IMR-90 (cell line): Measurements from ENCODE around the gene MPRIP. TPM values are rescaled to one million over a fixed set of nuclear protein-coding genes. Genes with fewer than 3 reads are reported as not detected.

Experiments
- ATAC-seq: fragments of 200-7000 bp; cut with Tn5 transposase; 2 replicates; pipeline ENCODE4 v1.9.1; 2020; ENCODE audit warnings: low read depth, mild to moderate bottlenecking, moderate library complexity
- BruUV-seq: library from RNA; stranded (reverse); fragments of 400-500 nt; replicated peaks from 2 replicates; lab custom pipeline; 2021; lab: Mats Ljungman, UMichigan
- CTCF ChIA-PET: fragments of 300-600 bp; formaldehyde crosslinking; extraction: SDS; loops from one replicate; lab custom pipeline; 2021; ENCODE audit warnings: antibody characterized with exemption; lab: Yijun Ruan, JAX
- POLR2A ChIA-PET: fragments of 300-600 bp; sonication (Branson Sonifier 250); formaldehyde crosslinking; loops from one replicate; lab custom pipeline; 2022; ENCODE audit warnings: antibody characterized with exemption; ENCODE audit not compliant: unreplicated experiment; lab: Charles Lee
- DNase-seq: peaks from one replicate; pipeline ENCODE4 v3.0.0; 2013
- H2AFZ ChIP-seq: replicated peaks from 2 replicates; pipeline ENCODE3; 2013; ENCODE audit warnings: low read length, mild to moderate bottlenecking; ENCODE audit not compliant: poor library complexity
- H2AK5ac ChIP-seq: 2 replicates; pipeline ENCODE4 v1.6.1; 2013; ENCODE audit warnings: low read depth, low read length, inconsistent platforms
- H2AK9ac ChIP-seq: replicated peaks from 2 replicates; pipeline ENCODE3; 2013; ENCODE audit warnings: mild to moderate bottlenecking, low read depth, low read length, moderate library complexity; ENCODE audit not compliant: poor library complexity
- H2BK120ac ChIP-seq: 2 replicates; pipeline ENCODE4 v1.6.1; 2013; ENCODE audit warnings: low read depth, low read length, inconsistent platforms
- H2BK15ac ChIP-seq: 3 replicates; pipeline ENCODE4 v1.6.1; 2013; ENCODE audit warnings: low read depth, low read length, inconsistent platforms
- H2BK20ac ChIP-seq: 2 replicates; pipeline ENCODE4 v1.6.1; 2013; ENCODE audit warnings: low read depth, mild to moderate bottlenecking, inconsistent platforms, low read length, moderate library complexity
- H2BK5ac ChIP-seq: 2 replicates; pipeline ENCODE4 v1.6.1; 2013; ENCODE audit warnings: mild to moderate bottlenecking, low read depth, low read length, inconsistent platforms; ENCODE audit not compliant: poor library complexity, severe bottlenecking
- H3K14ac ChIP-seq: replicated peaks from 2 replicates; pipeline ENCODE4 v1.6.1; 2013; ENCODE audit warnings: low read depth, low read length, inconsistent platforms
- H3K18ac ChIP-seq: 2 replicates; pipeline ENCODE4 v1.6.1; 2013; ENCODE audit warnings: low read depth, low read length, control low read depth
- H3K23ac ChIP-seq: 2 replicates; pipeline ENCODE4 v1.6.1; 2013; ENCODE audit warnings: low read depth, low read length, inconsistent platforms
- H3K27ac ChIP-seq: 2 replicates; pipeline ENCODE4 v1.5.1; 2013; ENCODE audit warnings: mild to moderate bottlenecking, control low read depth, low read length; ENCODE audit not compliant: insufficient read depth
- H3K27me3 ChIP-seq: 2 replicates; pipeline ENCODE4 v1.6.1; 2013; ENCODE audit warnings: low read length; ENCODE audit not compliant: control insufficient read depth, insufficient read depth
- H3K36me3 ChIP-seq: 2 replicates; pipeline ENCODE4 v1.6.1; 2013; ENCODE audit warnings: low read length, mixed read lengths; ENCODE audit not compliant: control insufficient read depth, insufficient read depth
- H3K4ac ChIP-seq: 2 replicates; pipeline ENCODE4 v1.6.1; 2013; ENCODE audit warnings: low read depth, low read length, inconsistent platforms
- H3K4me1 ChIP-seq: 2 replicates; pipeline ENCODE4 v1.6.1; 2013; ENCODE audit warnings: low read length, mixed read lengths; ENCODE audit not compliant: control insufficient read depth, insufficient read depth
- H3K4me2 ChIP-seq: 2 replicates; pipeline ENCODE4 v1.6.1; 2013; ENCODE audit warnings: low read depth, mild to moderate bottlenecking, control low read depth, low read length, moderate library complexity
- H3K4me3 ChIP-seq: 2 replicates; pipeline ENCODE4 v1.5.1; 2013; ENCODE audit warnings: low read depth, mild to moderate bottlenecking, control low read depth, low read length, moderate library complexity; ENCODE audit not compliant: insufficient read depth
- H3K56ac ChIP-seq: 2 replicates; pipeline ENCODE4 v1.6.1; 2013; ENCODE audit warnings: low read length, inconsistent platforms; ENCODE audit not compliant: insufficient read depth; ENCODE audit errors: extremely low read depth
- H3K79me1 ChIP-seq, 2 experiments: 2 replicates each; pipeline ENCODE4 v1.6.1; 2013; ENCODE audit warnings: low read length in 2 of 2, inconsistent platforms in 1 of 2, low read depth in 1 of 2
- H3K9ac ChIP-seq: 2 replicates; pipeline ENCODE4 v1.6.1; 2013; ENCODE audit warnings: low read depth, low read length, control low read depth
- H3K9me1 ChIP-seq: 2 replicates; pipeline ENCODE4 v1.6.1; 2013; ENCODE audit warnings: low read length, inconsistent platforms; ENCODE audit not compliant: insufficient read depth
- H3K9me3 ChIP-seq: 2 replicates; pipeline ENCODE4 v1.6.1; 2013; ENCODE audit warnings: low read length; ENCODE audit not compliant: control insufficient read depth, insufficient read depth
- H4K20me1 ChIP-seq: 2 replicates; pipeline ENCODE4 v1.6.1; 2013; ENCODE audit warnings: low read length, inconsistent platforms; ENCODE audit not compliant: insufficient read depth
- H4K5ac ChIP-seq: 2 replicates; pipeline ENCODE4 v1.6.1; 2013; ENCODE audit warnings: mild to moderate bottlenecking, low read depth, low read length, control low read depth
- H4K8ac ChIP-seq, 2 experiments: 2 replicates each; pipeline ENCODE4 v1.6.1; 2013; ENCODE audit warnings: low read depth in 2 of 2, low read length in 2 of 2, control low read depth in 1 of 2, inconsistent platforms in 1 of 2
- H4K91ac ChIP-seq: 2 replicates; pipeline ENCODE4 v1.6.1; 2013; ENCODE audit warnings: low read depth, low read length, inconsistent platforms; ENCODE audit not compliant: insufficient read depth
- BHLHE40 ChIP-seq: fragments of 150-350 bp; IDR thresholded peaks from 2 replicates; pipeline ENCODE4 v1.6.1; 2016; ENCODE audit warnings: mild to moderate bottlenecking, low read depth, low read length
- CHD1 ChIP-seq: IDR thresholded peaks from 2 replicates; pipeline ENCODE4 v1.6.1; 2012; ENCODE audit warnings: low read depth, low read length, improper control_type of control experiment
- MAFK ChIP-seq: IDR thresholded peaks from 2 replicates; pipeline ENCODE4 v1.6.1; 2012; ENCODE audit warnings: low read depth, low read length, improper control_type of control experiment
- NFE2L2 ChIP-seq: fragments of 150-350 bp; IDR thresholded peaks from 2 replicates; pipeline ENCODE4 v1.6.1; 2016; ENCODE audit warnings: low read depth, mild to moderate bottlenecking, low read length
- POLR2A ChIP-seq: IDR thresholded peaks from 2 replicates; pipeline ENCODE4 v1.6.1; 2012; ENCODE audit warnings: mild to moderate bottlenecking, low read depth, low read length
- RAD21 ChIP-seq: IDR thresholded peaks from 2 replicates; pipeline ENCODE4 v1.6.1; 2012; ENCODE audit warnings: low read length, improper control_type of control experiment
- RCOR1 ChIP-seq: IDR thresholded peaks from 2 replicates; pipeline ENCODE4 v1.6.1; 2012; ENCODE audit warnings: mild to moderate bottlenecking, low read length, improper control_type of control experiment; ENCODE audit not compliant: insufficient replicate concordance
- WGBS, 2 experiments: methylation state at CpG; one replicate each; pipeline versions ENCODE4 v1.1.5 to v1.1.7; 2013; ENCODE audit warnings: missing lambda C conversion rate in 2 of 2; ENCODE audit not compliant: insufficient read length in 1 of 2; ENCODE audit errors: extremely low coverage in 2 of 2; 5-methylcytosine and 5-hydroxymethylcytosine counted together
- dilution Hi-C: fragments of 300-500 bp; cut with HindIII; formaldehyde crosslinking; loops from one replicate; pipeline ENCODE4 v1.14.3; 2018; ENCODE audit warnings: low sequenced_read_pairs; ENCODE audit not compliant: unreplicated experiment
- in situ Hi-C: fragments of 300-500 bp; cut with MboI; formaldehyde crosslinking; loops from 3 replicates; pipeline ENCODE4 v1.14.3; 2019; ENCODE audit warnings: low sequenced_read_pairs, inconsistent platforms, mixed read lengths
- intact Hi-C: fragments of 100-400 bp; cut with micrococcal nuclease; formaldehyde crosslinking; loops from 2 replicates; pipeline ENCODE4 v1.10.0; 2022
- polyA plus RNA-seq, 3 experiments: library from polyadenylated mRNA; depleted of rRNA; stranded (reverse); fragments of >200 nt; gene quantifications; 2 replicates each; pipeline ENCODE4 v1.2.3, GENCODE V29; 2012; ENCODE audit warnings: low replicate concordance in 1 of 3
- total RNA-seq: library from RNA; depleted of rRNA; stranded (reverse); fragments of >200 nt; gene quantifications from 2 replicates; pipeline ENCODE4 v1.2.3, GENCODE V29; 2012

Gene MPRIP
- total and polyA plus RNA-seq, 2 of the 4 experiments (the other 2 are of a cell fraction): 111 to 149 TPM

DNA sequence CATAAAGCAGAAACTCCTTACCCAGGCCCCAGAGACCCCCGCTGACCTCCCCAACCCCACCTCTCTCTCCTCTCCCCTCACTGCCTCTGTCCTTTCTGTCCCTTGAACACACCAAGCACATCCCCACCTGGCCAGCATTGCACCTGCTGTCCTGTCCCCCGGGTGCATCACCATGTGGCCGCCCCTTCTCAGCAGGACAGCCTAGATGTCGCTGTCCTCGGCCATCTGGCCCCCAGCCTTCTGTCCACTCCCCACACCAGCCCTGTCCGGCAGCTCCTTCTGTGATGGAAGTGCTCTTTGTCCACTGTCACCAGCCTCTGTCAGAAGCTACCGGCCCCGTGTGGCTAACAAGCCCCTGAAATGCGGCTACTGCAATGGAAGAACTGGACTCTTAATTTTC is 12.3 kb upstream of the MPRIP start:
- H4K8ac ChIP-seq: no peak overlapping the region
- WGBS, 2 experiments: 65% methylated on average over 4 of the region's 9 CpGs; no CpG with 5 or more reads in 1 of the 2 experiments
- no peak for TF ChIP-seq MAFK
- TF ChIP-seq RCOR1: no peak
- TF ChIP-seq CHD1: no peak
- TF ChIP-seq RAD21: no peak
- no peak for TF ChIP-seq NFE2L2
- no peak for TF ChIP-seq POLR2A
- no peak for TF ChIP-seq BHLHE40
- H4K20me1 ChIP-seq: no peaks in the 10 kb centered on the region
- H3K4ac ChIP-seq: no peak overlapping the region
- peaks cover 10% of the 10 kb centered on the region for H3K4me1 ChIP-seq
- ChIA-PET POLR2A (no interaction called here), CTCF (no interaction called here)
- H2BK20ac ChIP-seq: no peak overlapping the region
- H3K79me1 ChIP-seq: no peaks in the 10 kb centered on the region; a peak in 1 of 4 replicates
- no peak overlapping the region for H3K18ac ChIP-seq
- ATAC-seq (no peak), DNase-seq (no peak)
- dilution Hi-C loops: no loop called here
- H2AFZ ChIP-seq: no peak overlapping the region
- no peak overlapping the region; the same call in 1 of the 2 replicates for H2BK120ac ChIP-seq
- H3K4me3 ChIP-seq: no peak overlapping the region
- BruUV-seq: no TSS peak
- H2BK15ac ChIP-seq: no peak overlapping the region
- H3K9me3 ChIP-seq: no peaks in the 10 kb centered on the region
- no peak overlapping the region for H4K5ac ChIP-seq
- H3K23ac ChIP-seq: no peak overlapping the region
- in situ Hi-C loops: no loop called here
- no peak overlapping the region for H2AK5ac ChIP-seq
- no peak overlapping the region for H3K14ac ChIP-seq
- H3K9ac ChIP-seq: no peak overlapping the region
- intact Hi-C loops: no loop called here
- no peaks in the 10 kb centered on the region for H3K36me3 ChIP-seq
- peaks cover 17% of the 10 kb centered on the region for H3K9me1 ChIP-seq
- no peak overlapping the region for H3K56ac ChIP-seq
- no peak overlapping the region for H2BK5ac ChIP-seq
- H3K27ac ChIP-seq: no peak overlapping the region
- no peak overlapping the region for H2AK9ac ChIP-seq
- H4K91ac ChIP-seq: no peak overlapping the region
- H3K4me2 ChIP-seq: no peak overlapping the region
- no peaks in the 10 kb centered on the region for H3K27me3 ChIP-seq
